ENCODE measurements around the gene OLFM3.

DNA sequence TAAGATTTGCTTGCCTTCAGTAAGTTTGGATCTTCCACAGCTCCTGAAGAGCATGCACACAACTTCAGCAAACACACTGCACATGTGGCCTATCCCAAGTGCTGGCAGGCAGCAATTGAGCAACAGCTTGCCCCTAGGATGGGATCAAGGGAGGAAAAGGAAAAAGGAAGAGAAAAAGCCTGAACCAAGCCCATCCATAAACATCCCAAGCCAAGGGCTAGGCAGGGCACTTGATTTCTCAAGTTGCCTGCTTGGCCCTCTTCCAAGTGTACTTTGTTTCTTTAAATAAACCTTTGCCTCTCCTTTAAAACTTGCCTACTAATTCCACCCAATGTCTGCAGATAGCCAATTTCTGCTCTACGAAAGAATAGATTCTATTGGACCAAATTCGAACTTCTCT, 49.0 kb upstream of the OLFM3 start:
- TF ChIP-seq SUZ12 (IDR thresholded peaks at IDR 0.05) (no peak), BHLHE40 (IDR thresholded peaks at IDR 0.05; ENCODE audit: borderline replicate concordance) (no peak), SP1 (IDR thresholded peaks at IDR 0.05) (no peak), ELF4 (IDR thresholded peaks at IDR 0.05) (no peak), FOXA1 (IDR thresholded peaks at IDR 0.05) (no peak), FOXK2 (IDR thresholded peaks at IDR 0.05) (no peak), CTBP1 (IDR thresholded peaks at IDR 0.05; ENCODE audit: borderline replicate concordance) (no peak), LEF1 (IDR thresholded peaks at IDR 0.05; ENCODE audit: borderline replicate concordance) (no peak), FOXM1 (IDR thresholded peaks at IDR 0.05; ENCODE audit: borderline replicate concordance) (no peak), ZNF384 (IDR thresholded peaks at IDR 0.05) (no peak), NFRKB (IDR thresholded peaks at IDR 0.05) (no peak), TARDBP (IDR thresholded peaks at IDR 0.05) (no peak), HDGF (IDR thresholded peaks at IDR 0.05; ENCODE audit: borderline replicate concordance) (no peak)

Data from HEK293T (cell line).